ENCODE results near the gene ZBTB33. TPM values are rescaled to one million over a fixed set of nuclear protein-coding genes. Genes with fewer than 3 reads are reported as not detected.

Gene ZBTB33, protein sequence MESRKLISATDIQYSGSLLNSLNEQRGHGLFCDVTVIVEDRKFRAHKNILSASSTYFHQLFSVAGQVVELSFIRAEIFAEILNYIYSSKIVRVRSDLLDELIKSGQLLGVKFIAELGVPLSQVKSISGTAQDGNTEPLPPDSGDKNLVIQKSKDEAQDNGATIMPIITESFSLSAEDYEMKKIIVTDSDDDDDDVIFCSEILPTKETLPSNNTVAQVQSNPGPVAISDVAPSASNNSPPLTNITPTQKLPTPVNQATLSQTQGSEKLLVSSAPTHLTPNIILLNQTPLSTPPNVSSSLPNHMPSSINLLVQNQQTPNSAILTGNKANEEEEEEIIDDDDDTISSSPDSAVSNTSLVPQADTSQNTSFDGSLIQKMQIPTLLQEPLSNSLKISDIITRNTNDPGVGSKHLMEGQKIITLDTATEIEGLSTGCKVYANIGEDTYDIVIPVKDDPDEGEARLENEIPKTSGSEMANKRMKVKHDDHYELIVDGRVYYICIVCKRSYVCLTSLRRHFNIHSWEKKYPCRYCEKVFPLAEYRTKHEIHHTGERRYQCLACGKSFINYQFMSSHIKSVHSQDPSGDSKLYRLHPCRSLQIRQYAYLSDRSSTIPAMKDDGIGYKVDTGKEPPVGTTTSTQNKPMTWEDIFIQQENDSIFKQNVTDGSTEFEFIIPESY
- 15.3 TPM for total RNA-seq
- long read RNA-seq, full-length matches to known transcripts, result 20 of 20 reads
- long read RNA-seq, partial matches to known transcripts, result 0 of 20 reads
- long read RNA-seq, other reads (novel, unspliced or antisense), result 0 of 20 reads

DNA sequence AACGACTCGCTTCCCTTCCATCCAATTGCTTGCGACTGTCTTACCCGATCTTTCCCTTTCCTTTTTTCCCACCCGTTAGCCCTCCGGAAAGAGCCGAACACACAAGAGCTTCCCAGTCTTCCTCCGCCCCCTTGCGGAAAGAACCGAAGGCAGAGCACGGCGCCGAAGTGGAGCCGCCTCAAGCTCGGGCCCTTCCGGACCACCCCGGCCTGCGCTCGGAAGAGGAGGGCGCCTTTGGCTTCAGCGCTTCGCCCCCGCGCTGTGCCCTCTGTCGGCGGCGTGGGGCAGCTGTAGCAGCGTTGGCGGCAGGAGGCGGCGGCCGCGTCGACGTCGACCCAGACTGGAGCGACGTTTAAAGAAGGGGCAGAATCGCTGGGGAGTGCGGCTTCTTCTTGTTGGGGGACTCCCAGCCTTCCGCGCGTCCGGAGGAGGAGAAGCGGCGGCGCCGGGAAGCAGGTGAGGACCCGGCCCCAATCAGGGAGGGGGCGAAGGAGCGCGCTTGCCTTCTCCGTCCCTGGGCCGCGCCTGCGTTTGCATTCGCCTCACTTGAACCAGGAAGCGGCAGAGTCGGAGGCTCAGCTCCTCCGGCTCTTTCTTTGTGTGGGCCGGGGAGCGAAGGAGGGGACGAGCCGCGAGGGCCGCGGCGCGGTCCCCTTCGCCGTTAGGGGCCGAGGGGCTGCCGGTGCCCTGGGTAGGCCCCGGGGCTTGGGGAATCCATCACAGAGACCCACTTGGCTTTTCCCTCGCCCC is at the start of gene ZBTB33:
TSS of gene ZBTB33 (plus strand) at position 291 of the 750 bp plus-strand sequence. CDS start 2,604 bp downstream, outside the sequence.
- H3K9me3 ChIP-seq, result no peaks in the 10 kb centered on the region
- TF ChIP-seq, protein P1, sequence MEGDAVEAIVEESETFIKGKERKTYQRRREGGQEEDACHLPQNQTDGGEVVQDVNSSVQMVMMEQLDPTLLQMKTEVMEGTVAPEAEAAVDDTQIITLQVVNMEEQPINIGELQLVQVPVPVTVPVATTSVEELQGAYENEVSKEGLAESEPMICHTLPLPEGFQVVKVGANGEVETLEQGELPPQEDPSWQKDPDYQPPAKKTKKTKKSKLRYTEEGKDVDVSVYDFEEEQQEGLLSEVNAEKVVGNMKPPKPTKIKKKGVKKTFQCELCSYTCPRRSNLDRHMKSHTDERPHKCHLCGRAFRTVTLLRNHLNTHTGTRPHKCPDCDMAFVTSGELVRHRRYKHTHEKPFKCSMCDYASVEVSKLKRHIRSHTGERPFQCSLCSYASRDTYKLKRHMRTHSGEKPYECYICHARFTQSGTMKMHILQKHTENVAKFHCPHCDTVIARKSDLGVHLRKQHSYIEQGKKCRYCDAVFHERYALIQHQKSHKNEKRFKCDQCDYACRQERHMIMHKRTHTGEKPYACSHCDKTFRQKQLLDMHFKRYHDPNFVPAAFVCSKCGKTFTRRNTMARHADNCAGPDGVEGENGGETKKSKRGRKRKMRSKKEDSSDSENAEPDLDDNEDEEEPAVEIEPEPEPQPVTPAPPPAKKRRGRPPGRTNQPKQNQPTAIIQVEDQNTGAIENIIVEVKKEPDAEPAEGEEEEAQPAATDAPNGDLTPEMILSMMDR (IDR thresholded peaks at IDR 0.05), result peak; percentile 66

DNA sequence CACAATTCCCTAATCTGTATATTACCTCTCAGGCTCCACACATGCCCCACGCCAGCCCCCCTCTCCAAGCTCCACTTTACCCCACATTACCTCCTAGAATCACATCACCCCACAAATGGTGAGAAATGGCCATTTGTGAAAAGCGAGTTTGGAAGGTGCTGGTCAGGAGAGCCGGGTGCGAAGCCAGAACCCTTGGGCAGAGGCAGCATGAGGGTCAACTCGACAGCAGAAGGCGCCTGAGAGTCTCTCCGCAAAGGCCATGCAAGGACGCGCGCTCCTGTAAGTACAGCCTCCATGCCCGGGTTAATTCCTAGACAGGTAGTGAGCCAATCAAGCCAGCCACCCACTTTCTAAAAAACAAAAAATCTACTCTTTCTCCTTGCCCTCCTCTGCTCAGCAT is 49.8 kb upstream of the ZBTB33 start:
- Histone ChIP-seq H3K27ac (no peak overlapping the region), H3K4me3 (no peak overlapping the region), H3K27me3 (no peaks in the 10 kb centered on the region), H3K9me3 (no peaks in the 10 kb centered on the region), H3K4me1 (no peaks in the 10 kb centered on the region), H3K36me3 (no peaks in the 10 kb centered on the region)
- intact Hi-C loops (cut with DNase I), result no loop called here
- ATAC-seq, result no peak
- no peak for DNase-seq
- TF ChIP-seq, protein P1 (IDR thresholded peaks at IDR 0.05), result no peak

More for the DNA sequence above, at the start of gene ZBTB33:
- Histone ChIP-seq H3K4me3 (peak within 1 kb of the TSS; percentile 63), H3K27me3 (no peaks in the 10 kb centered on the region), H3K4me1 (peaks cover 7% of the 10 kb centered on the region), H3K36me3 (peaks cover 16% of the 10 kb centered on the region), H3K27ac (peak within 1 kb of the TSS; percentile 91)
- ATAC-seq (peak; percentile 100), DNase-seq (peak; percentile 94)
- intact Hi-C loops (cut with DNase I), result no loop called here

DNA sequence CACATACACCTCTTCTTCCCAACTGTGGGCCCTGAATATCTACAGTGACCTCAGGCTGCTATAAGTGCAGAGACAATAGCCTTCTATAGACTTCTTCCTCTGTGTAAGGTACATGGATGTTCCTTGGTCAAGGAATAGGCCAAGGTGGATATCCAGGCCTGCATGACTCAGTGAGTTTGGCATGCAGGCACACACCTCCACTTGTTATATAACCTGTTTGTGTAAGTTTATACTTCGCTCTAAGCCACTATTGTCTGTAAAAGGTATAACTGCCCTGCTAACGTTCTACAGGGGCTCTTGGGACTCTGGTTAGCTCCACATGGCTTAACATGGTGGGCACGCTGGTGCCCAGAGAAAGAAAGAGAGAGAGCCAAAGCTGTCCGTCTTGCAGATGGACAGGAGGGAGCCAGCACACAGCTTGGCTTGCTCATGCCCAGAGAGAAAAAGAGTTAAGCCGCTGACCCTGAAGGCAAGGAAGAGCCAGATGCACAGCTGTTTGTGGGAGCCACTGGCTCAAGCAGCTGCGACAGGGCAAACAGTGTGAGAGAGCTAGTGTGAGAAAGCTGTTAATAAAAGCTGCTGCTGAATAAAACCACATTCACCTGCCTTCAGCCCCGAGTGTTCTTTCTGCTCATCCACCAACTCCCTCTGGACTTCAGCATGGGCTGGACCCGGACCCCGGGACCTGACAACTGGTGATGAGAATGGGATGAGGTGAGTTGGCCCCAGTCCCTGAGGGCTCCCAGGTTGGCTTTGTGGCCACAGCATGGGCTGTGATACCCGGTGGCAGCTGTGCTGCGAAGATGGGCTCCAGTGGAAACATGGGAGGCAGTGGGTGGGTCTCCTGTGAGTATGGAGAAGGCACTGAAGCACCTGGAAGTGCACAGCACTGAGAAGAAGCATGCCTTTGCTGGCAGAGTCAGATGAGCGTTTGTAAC is 44.5 kb upstream of the ZBTB33 start:
- no peaks in the 10 kb centered on the region for H3K36me3 ChIP-seq
- H3K27ac ChIP-seq, result no peak overlapping the region
- DNase-seq (no peak), ATAC-seq (no peak)
- intact Hi-C loops (cut with DNase I), result no loop called here
- TF ChIP-seq, protein P1 (IDR thresholded peaks at IDR 0.05), result no peak
- no peaks in the 10 kb centered on the region for H3K9me3 ChIP-seq
- no peak overlapping the region for H3K4me3 ChIP-seq
- no peaks in the 10 kb centered on the region for H3K27me3 ChIP-seq
- no peaks in the 10 kb centered on the region for H3K4me1 ChIP-seq

DNA sequence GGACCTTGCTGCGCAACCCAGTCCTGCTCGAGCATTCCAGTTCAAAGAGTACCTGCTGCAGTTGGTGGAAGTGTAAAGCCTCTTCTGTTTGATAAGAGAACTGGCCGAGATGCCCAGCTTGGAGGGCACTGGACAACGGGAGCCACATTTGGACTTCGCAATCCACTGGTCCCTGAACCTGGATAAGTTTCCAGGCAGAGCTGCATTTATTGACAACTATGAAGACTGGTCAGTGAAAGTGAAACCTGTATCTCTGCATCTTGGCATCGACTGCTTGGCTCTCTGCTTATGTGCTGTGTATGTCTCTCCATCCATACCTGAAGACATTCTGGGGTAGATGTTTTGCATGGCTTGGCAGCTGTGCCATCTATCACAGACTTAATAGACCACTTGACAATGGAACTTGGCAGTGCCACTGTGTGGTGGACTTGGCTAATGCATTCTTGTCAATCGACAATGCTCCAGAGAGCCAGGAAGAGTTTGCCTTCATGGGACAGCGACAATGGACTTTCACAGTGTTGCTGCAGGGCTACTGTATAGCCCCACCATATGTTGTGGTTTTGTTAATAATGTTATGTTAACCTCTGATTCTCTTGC is 43.5 kb upstream of the ZBTB33 start:
- intact Hi-C loops (cut with DNase I), result no loop called here
- H3K36me3 ChIP-seq, result no peaks in the 10 kb centered on the region
- no peaks in the 10 kb centered on the region for H3K9me3 ChIP-seq
- no peak for DNase-seq
- ATAC-seq, result no peak
- TF ChIP-seq, protein P1 (IDR thresholded peaks at IDR 0.05), result no peak
- no peaks in the 10 kb centered on the region for H3K4me1 ChIP-seq
- no peak overlapping the region for H3K4me3 ChIP-seq
- no peak overlapping the region for H3K27ac ChIP-seq
- H3K27me3 ChIP-seq, result no peaks in the 10 kb centered on the region
